Endodermal cell (in vitro differentiated cells): Measurements from ENCODE around the gene TMEM161B. TPM values are rescaled to one million over a fixed set of nuclear protein-coding genes. Genes with fewer than 3 reads are reported as not detected.
"Not testable (repeated sequence)": the region's sequence is repeated elsewhere in the genome, so short reads cannot be mapped to it uniquely, and the experiment has no call there.

Experiments
- DNase-seq: peaks from one replicate; pipeline ENCODE4 v3.0.0-alpha.2; 2017
- H3K27ac ChIP-seq: 2 replicates; pipeline ENCODE4 v1.5.1; 2013; ENCODE audit warnings: mild to moderate bottlenecking, low read depth, low read length, moderate library complexity
- H3K27me3 ChIP-seq: 2 replicates; pipeline ENCODE4 v1.6.1; 2013; ENCODE audit warnings: mild to moderate bottlenecking, low read length, moderate library complexity; ENCODE audit not compliant: insufficient read depth, control insufficient read depth, poor library complexity, severe bottlenecking
- H3K36me3 ChIP-seq: 2 replicates; pipeline ENCODE4 v1.7.0; 2013; ENCODE audit warnings: mild to moderate bottlenecking, low read length, moderate library complexity; ENCODE audit not compliant: control insufficient read depth, insufficient read depth
- H3K4me1 ChIP-seq: one replicate; pipeline ENCODE4 v1.7.0; 2013; ENCODE audit warnings: low read length; ENCODE audit not compliant: control insufficient read depth, insufficient read depth
- H3K4me3 ChIP-seq: 2 replicates; pipeline ENCODE4 v1.5.1; 2013; ENCODE audit warnings: mild to moderate bottlenecking, low read length, moderate library complexity
- H3K9ac ChIP-seq: 2 replicates; pipeline ENCODE4 v1.6.1; 2013; ENCODE audit warnings: mild to moderate bottlenecking, low read length, moderate library complexity; ENCODE audit not compliant: poor library complexity, severe bottlenecking; ENCODE audit errors: extremely low read depth
- H3K9me3 ChIP-seq: 2 replicates; pipeline ENCODE4 v1.6.1; 2013; ENCODE audit warnings: mild to moderate bottlenecking, low read length, moderate library complexity; ENCODE audit not compliant: control insufficient read depth
- H3K27ac Mint-ChIP-seq: 2 replicates; pipeline ENCODE4 v1.8.0; 2020; ENCODE audit warnings: mixed read lengths
- H3K27me3 Mint-ChIP-seq: 2 replicates; pipeline ENCODE4 v1.8.0; 2021; ENCODE audit warnings: mild to moderate bottlenecking, mixed read lengths; ENCODE audit not compliant: insufficient read depth
- H3K36me3 Mint-ChIP-seq: 2 replicates; pipeline ENCODE4 v1.8.0; 2020; ENCODE audit warnings: low read depth, mixed read lengths
- H3K4me1 Mint-ChIP-seq: 2 replicates; pipeline ENCODE4 v1.8.0; 2020; ENCODE audit warnings: mixed read lengths
- H3K4me3 Mint-ChIP-seq: 2 replicates; pipeline ENCODE4 v1.8.0; 2020; ENCODE audit warnings: mild to moderate bottlenecking, moderate library complexity, mixed read lengths
- H3K9me3 Mint-ChIP-seq: 2 replicates; pipeline ENCODE4 v1.8.0; 2020; ENCODE audit warnings: mild to moderate bottlenecking, mixed read lengths
- CTCF ChIP-seq: fragments of 200-600 bp; sonication (generic); conservative IDR thresholded peaks from 2 replicates; pipeline ENCODE4 v1.5.0; 2021; ENCODE audit warnings: antibody characterized with exemption, mild to moderate bottlenecking
- WGBS, 2 experiments: methylation state at CpG; one replicate each; pipeline versions ENCODE4 v1.1.5 to v1.1.7; 2013; ENCODE audit warnings: missing lambda C conversion rate in 2 of 2, mixed read lengths in 1 of 2; ENCODE audit not compliant: insufficient coverage in 1 of 2, insufficient read length in 1 of 2; 5-methylcytosine and 5-hydroxymethylcytosine counted together
- total RNA-seq, 2 donors: library from RNA; stranded (reverse); fragmentation: NEBNext Ultra II Directional in 1 of 2; extraction: Animal tissue kit (Norgen Biotek cat#: 25700) in 1 of 2; gene quantifications; 2 replicates in 1 of 2; 3 replicates in 1 of 2; pipeline ENCODE4 v1.2.1, GENCODE V29; 2021

The TMEM161B gene
- total RNA-seq, 2 donors from 2014 or later, result 17.2 to 18.2 TPM

- Mint-ChIP-seq H3K4me3 (no peak overlapping the region), H3K4me1 (peaks cover 55% of the 10 kb centered on the region), H3K36me3 (no peaks in the 10 kb centered on the region), H3K9me3 (no peaks in the 10 kb centered on the region), H3K27me3 (peaks cover 2% of the 10 kb centered on the region), H3K27ac (peak overlapping the region; percentile 60)
- H3K27ac ChIP-seq, result no peak overlapping the region
- peaks cover 5% of the 10 kb centered on the region for H3K4me1 ChIP-seq
- no peak for DNase-seq
- H3K27me3 ChIP-seq, result no peaks in the 10 kb centered on the region
- H3K36me3 ChIP-seq, result no peaks in the 10 kb centered on the region
- no peak overlapping the region for H3K9ac ChIP-seq
- TF ChIP-seq CTCF, result no peak
- no peak overlapping the region for H3K4me3 ChIP-seq
- H3K9me3 ChIP-seq, result no peaks in the 10 kb centered on the region
- no CpG with 5 or more reads among the region's 1 CpG for WGBS, 2 experiments
Measured at GRCh38 chr5:88245241-88245892, 23.3 kb downstream of the TMEM161B start.

GRCh38 chr5:88244686-88245085 lies 24.0 kb downstream of the TMEM161B start:
- peaks cover 5% of the 10 kb centered on the region for H3K4me1 ChIP-seq
- no peak overlapping the region for H3K4me3 Mint-ChIP-seq
- H3K27ac Mint-ChIP-seq, result peak overlapping the region; percentile 60
- no peaks in the 10 kb centered on the region for H3K36me3 ChIP-seq
- H3K36me3 Mint-ChIP-seq, result no peaks in the 10 kb centered on the region
- H3K9me3 Mint-ChIP-seq, result no peaks in the 10 kb centered on the region
- no peak overlapping the region for H3K9ac ChIP-seq
- 80 to 90% methylated on average over 1 to 2 of the region's 2 CpGs for WGBS, 2 experiments
- no peak overlapping the region for H3K4me3 ChIP-seq
- H3K27me3 Mint-ChIP-seq, result peaks cover 1% of the 10 kb centered on the region
- H3K27me3 ChIP-seq, result no peaks in the 10 kb centered on the region
- H3K27ac ChIP-seq, result no peak overlapping the region
- no peaks in the 10 kb centered on the region for H3K9me3 ChIP-seq
- H3K4me1 Mint-ChIP-seq, result peaks cover 52% of the 10 kb centered on the region
- no peak for DNase-seq
- TF ChIP-seq CTCF, result no peak

- not testable (repeated sequence) for H3K27ac Mint-ChIP-seq, H3K4me3 ChIP-seq, H3K27me3 Mint-ChIP-seq, H3K9me3 Mint-ChIP-seq, H3K36me3 ChIP-seq, DNase-seq, H3K9ac ChIP-seq, H3K9me3 ChIP-seq, H3K4me1 ChIP-seq, H3K4me3 Mint-ChIP-seq, H3K27me3 ChIP-seq, H3K36me3 Mint-ChIP-seq, H3K27ac ChIP-seq
- H3K4me1 Mint-ChIP-seq, result peaks cover 41% of the 10 kb centered on the region
- 86 to 93% methylated on average over 2 of the region's 2 CpGs for WGBS, 2 experiments
Measured at GRCh38 chr5:88243493-88243892, 25.2 kb downstream of the TMEM161B start.

GRCh38 chr5:88238732-88239131 lies 29.9 kb downstream of the TMEM161B start:
- H3K4me1 ChIP-seq, result peaks cover 9% of the 10 kb centered on the region
- Mint-ChIP-seq H3K27me3 (no peaks in the 10 kb centered on the region), H3K9me3 (no peaks in the 10 kb centered on the region), H3K4me1 (peaks cover 24% of the 10 kb centered on the region), H3K4me3 (no peak overlapping the region), H3K27ac (no peak overlapping the region), H3K36me3 (peaks cover 15% of the 10 kb centered on the region)
- no peak overlapping the region for H3K27ac ChIP-seq
- H3K36me3 ChIP-seq, result no peaks in the 10 kb centered on the region
- WGBS, 2 experiments, result 96 to 100% methylated on average over 2 to 4 of the region's 4 CpGs
- TF ChIP-seq CTCF, result no peak
- H3K4me3 ChIP-seq, result no peak overlapping the region
- no peak for DNase-seq
- H3K9ac ChIP-seq, result no peak overlapping the region
- H3K9me3 ChIP-seq, result no peaks in the 10 kb centered on the region
- no peaks in the 10 kb centered on the region for H3K27me3 ChIP-seq
